MCF 10A (cell line): ENCODE data around the gene MGAT4B. TPM values are rescaled to one million over a fixed set of nuclear protein-coding genes. Genes with fewer than 3 reads are reported as not detected.

Experiments
- Bru-seq: library from RNA; stranded (reverse); fragments of 400-500 nt; gene quantifications from one replicate; lab custom pipeline; 2021; lab: Mats Ljungman, UMichigan
- BruChase-seq, 2 experiments: library from RNA; stranded (reverse); fragments of 400-500 nt; gene quantifications; one replicate each; lab custom pipeline; 2021; lab: Mats Ljungman, UMichigan
- BruUV-seq: library from RNA; stranded (reverse); fragments of 400-500 nt; replicated peaks from 2 replicates; lab custom pipeline; 2021; lab: Mats Ljungman, UMichigan
- CTCF ChIA-PET: fragments of 300-600 bp; sonication (Branson Sonifier 250); formaldehyde crosslinking; extraction: SDS; loops from one replicate; lab custom pipeline; 2021; ENCODE audit warnings: antibody characterized with exemption, inconsistent platforms; lab: Yijun Ruan, JAX
- POLR2A ChIA-PET: fragments of 300-600, 350-650 bp; sonication (Branson Sonifier 250); formaldehyde crosslinking; extraction: SDS; loops from one replicate; lab custom pipeline; 2020; ENCODE audit warnings: antibody characterized with exemption, inconsistent platforms; lab: Yijun Ruan, JAX
- DNase-seq: peaks from one replicate; pipeline ENCODE4 v3.0.0-alpha.2; 2018; ENCODE audit not compliant: unreplicated experiment
- H3K27ac Mint-ChIP-seq: one replicate; pipeline ENCODE4 v1.8.0; 2022; ENCODE audit warnings: mild to moderate bottlenecking, low read depth, mixed read lengths; ENCODE audit not compliant: unreplicated experiment
- H3K27me3 Mint-ChIP-seq: one replicate; pipeline ENCODE4 v1.8.0; 2022; ENCODE audit warnings: mixed read lengths; ENCODE audit not compliant: insufficient read depth, unreplicated experiment
- H3K36me3 Mint-ChIP-seq: one replicate; pipeline ENCODE4 v1.8.0; 2022; ENCODE audit warnings: mild to moderate bottlenecking, moderate library complexity, mixed read lengths; ENCODE audit not compliant: insufficient read depth, unreplicated experiment
- H3K4me1 Mint-ChIP-seq: one replicate; pipeline ENCODE4 v1.8.0; 2022; ENCODE audit warnings: mixed read lengths; ENCODE audit not compliant: insufficient read depth, unreplicated experiment
- H3K4me3 Mint-ChIP-seq: one replicate; pipeline ENCODE4 v1.8.0; 2022; ENCODE audit warnings: mild to moderate bottlenecking, moderate library complexity, mixed read lengths; ENCODE audit not compliant: unreplicated experiment
- H3K9me3 Mint-ChIP-seq: one replicate; pipeline ENCODE4 v1.8.0; 2022; ENCODE audit warnings: mixed read lengths; ENCODE audit not compliant: unreplicated experiment
- CTCF ChIP-seq: fragments of 200-600 bp; IDR thresholded peaks from one replicate; pipeline ENCODE4 v1.8.0; 2022; ENCODE audit warnings: antibody characterized with exemption, mild to moderate bottlenecking; ENCODE audit not compliant: unreplicated experiment
- intact Hi-C: fragments of 100-400 bp; cut with micrococcal nuclease; formaldehyde crosslinking; loops from 2 replicates; pipeline ENCODE4 v1.14.1; 2022
- long read RNA-seq: library from polyadenylated mRNA; stranded (forward); transcript quantifications from one replicate; pipeline ENCODE4 v2.0.0, GENCODE V29; 2022
- total RNA-seq: library from RNA; stranded (reverse); gene quantifications from 2 replicates; pipeline ENCODE4 v1.2.3, GENCODE V29; 2022

MGAT4B gene
- total RNA-seq (153 and 198 TPM in 2 replicates), Bru-seq, nascent RNA (percentile 72 among the genes with signal in this experiment), BruChase-seq, experiment 1, labeled RNA remaining after a 6-hour chase (percentile 92 among the genes with signal in this experiment), BruChase-seq, experiment 2, labeled RNA remaining after a 2-hour chase (percentile 84 among the genes with signal in this experiment)
- long read RNA-seq, transcript MGAT4B-201 (15 exons, 2,446 nt): major isoform, 88 of 149 reads
- long read RNA-seq, partial matches to known transcripts: 37 of 149 reads
- long read RNA-seq, other reads (novel, unspliced or antisense): 21 of 149 reads

GRCh38 chr5:179806250-179807048 is at the start of gene MGAT4B:
TSS of gene MGAT4B (minus strand) at chr5:179806866. CDS start at chr5:179806583, 283 bp downstream.
- TF ChIP-seq CTCF: no peak
- Mint-ChIP-seq H3K9me3 (no peaks in the 10 kb centered on the region), H3K36me3 (peaks cover 28% of the 10 kb centered on the region), H3K4me1 (peaks cover 29% of the 10 kb centered on the region), H3K27me3 (no peaks in the 10 kb centered on the region), H3K27ac (peak within 1 kb of the TSS; percentile 92), H3K4me3 (peak within 1 kb of the TSS; percentile 82)
- BruUV-seq: no TSS peak
- peak; percentile 87 for DNase-seq
- CTCF ChIA-PET: interaction anchor here (0.8 to 1.7 kb wide), 4 partner anchors 10 to 141 kb away, joined by 3 to 10 read pairs (median 3); no protein-coding TSS in a partner anchor
- POLR2A ChIA-PET: interaction anchor here (0.6 to 6.2 kb wide), 18 partner anchors 10 to 1020 kb away, joined by 3 to 134 read pairs (median 5); partner anchors contain the start of genes HNRNPH1, MAML1, MRNIP and SQSTM1
- intact Hi-C loops: loop anchor here (1.0 to 5.0 kb wide), 2 partner anchors 15 to 51 kb away; partner anchors contain the start of gene MRNIP

GRCh38 chr5:179854356-179854755 is 47.7 kb upstream of the MGAT4B start:
- DNase-seq: no peak
- Mint-ChIP-seq H3K27ac (no peak overlapping the region), H3K4me3 (no peak overlapping the region), H3K4me1 (no peaks in the 10 kb centered on the region), H3K27me3 (no peaks in the 10 kb centered on the region), H3K9me3 (no peaks in the 10 kb centered on the region), H3K36me3 (peaks cover 6% of the 10 kb centered on the region)
- ChIA-PET POLR2A (interaction anchor here (0.7 to 5.3 kb wide), 5 partner anchors 9 to 52 kb away, joined by 3 to 42 read pairs (median 4); no protein-coding TSS in a partner anchor), CTCF (interaction anchor here (0.7 kb wide), 1 partner anchor 58 kb away, joined by 3 read pairs; no protein-coding TSS in a partner anchor)
- intact Hi-C loops: no loop called here
- no peak for TF ChIP-seq CTCF
- BruUV-seq: no TSS peak

GRCh38 chr5:179852993-179853547 is 46.4 kb upstream of the MGAT4B start:
- no peak overlapping the region for H3K27ac Mint-ChIP-seq
- no peaks in the 10 kb centered on the region for H3K4me1 Mint-ChIP-seq
- intact Hi-C loops: no loop called here
- ChIA-PET CTCF (interaction anchor here (0.8 kb wide), 1 partner anchor 23 kb away, joined by 3 read pairs; no protein-coding TSS in a partner anchor), POLR2A (interaction anchor here (0.8 kb wide), 1 partner anchor 16 kb away, joined by 3 read pairs; no protein-coding TSS in a partner anchor)
- no peak overlapping the region for H3K4me3 Mint-ChIP-seq
- TF ChIP-seq CTCF: no peak
- no peaks in the 10 kb centered on the region for H3K27me3 Mint-ChIP-seq
- H3K9me3 Mint-ChIP-seq: no peaks in the 10 kb centered on the region
- no TSS peak for BruUV-seq
- peaks cover 6% of the 10 kb centered on the region for H3K36me3 Mint-ChIP-seq
- no peak for DNase-seq
